ENCODE results near the gene WAS. TPM values are rescaled to one million over a fixed set of nuclear protein-coding genes. Genes with fewer than 3 reads are reported as not detected.
"Not testable (repeated sequence)": the region's sequence is repeated elsewhere in the genome, so short reads cannot be mapped to it uniquely, and the experiment has no call there.

WAS gene
- total RNA-seq, 1 experiment from 2014 or later: 0.43 TPM

DNA sequence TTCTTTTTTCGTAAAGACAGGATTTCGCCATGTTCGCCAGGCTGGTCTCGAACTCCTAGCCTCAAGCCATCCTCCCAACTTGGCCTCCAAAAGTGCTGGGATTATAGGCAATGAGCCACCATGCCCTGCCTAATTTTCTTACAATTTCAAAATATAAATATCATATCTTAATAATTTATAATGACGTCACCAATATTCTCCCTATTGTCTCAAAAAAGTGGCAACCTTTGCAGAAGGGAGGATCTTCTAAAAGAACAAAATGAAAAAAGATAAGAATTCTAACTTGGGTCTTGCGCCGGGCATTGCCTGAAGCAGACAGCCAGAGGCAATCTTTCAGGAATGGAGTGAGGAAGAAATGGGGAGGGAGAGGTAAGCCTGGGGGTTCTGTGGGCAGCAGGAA is 37.9 kb upstream of the WAS start:
- ChIA-PET POLR2A (no interaction called here), CTCF (no interaction called here)
- H3K4me1 Mint-ChIP-seq (ENCODE audit: low read depth, unreplicated experiment): peaks cover 6% of the 10 kb centered on the region
- H3K27ac Mint-ChIP-seq (ENCODE audit: unreplicated experiment): no peak overlapping the region
- Histone ChIP-seq H3K9me3 (no peaks in the 10 kb centered on the region), H3K4me3 (ENCODE audit: low read depth, low read length) (no peak overlapping the region), H3K27me3 (replicated peaks; ENCODE audit: control insufficient read depth, insufficient read depth, low read length) (no peaks in the 10 kb centered on the region), H3K4me1 (no peaks in the 10 kb centered on the region), H3K36me3 (ENCODE audit: control insufficient read depth, insufficient read depth, low read length) (no peaks in the 10 kb centered on the region)
- H3K36me3 Mint-ChIP-seq (ENCODE audit: insufficient read depth, unreplicated experiment): no peaks in the 10 kb centered on the region
- no peaks in the 10 kb centered on the region for H3K27me3 Mint-ChIP-seq (ENCODE audit: insufficient read depth, unreplicated experiment)
- H3K4me3 Mint-ChIP-seq (ENCODE audit: unreplicated experiment): no peak overlapping the region
- intact Hi-C loops (cut with micrococcal nuclease; ENCODE audit: unreplicated experiment): no loop called here
- no peaks in the 10 kb centered on the region for H3K9me3 Mint-ChIP-seq (ENCODE audit: unreplicated experiment)
- DNase-seq: no peak
- no TSS peak for BruUV-seq (replicated peaks)
- TF ChIP-seq, protein P1, sequence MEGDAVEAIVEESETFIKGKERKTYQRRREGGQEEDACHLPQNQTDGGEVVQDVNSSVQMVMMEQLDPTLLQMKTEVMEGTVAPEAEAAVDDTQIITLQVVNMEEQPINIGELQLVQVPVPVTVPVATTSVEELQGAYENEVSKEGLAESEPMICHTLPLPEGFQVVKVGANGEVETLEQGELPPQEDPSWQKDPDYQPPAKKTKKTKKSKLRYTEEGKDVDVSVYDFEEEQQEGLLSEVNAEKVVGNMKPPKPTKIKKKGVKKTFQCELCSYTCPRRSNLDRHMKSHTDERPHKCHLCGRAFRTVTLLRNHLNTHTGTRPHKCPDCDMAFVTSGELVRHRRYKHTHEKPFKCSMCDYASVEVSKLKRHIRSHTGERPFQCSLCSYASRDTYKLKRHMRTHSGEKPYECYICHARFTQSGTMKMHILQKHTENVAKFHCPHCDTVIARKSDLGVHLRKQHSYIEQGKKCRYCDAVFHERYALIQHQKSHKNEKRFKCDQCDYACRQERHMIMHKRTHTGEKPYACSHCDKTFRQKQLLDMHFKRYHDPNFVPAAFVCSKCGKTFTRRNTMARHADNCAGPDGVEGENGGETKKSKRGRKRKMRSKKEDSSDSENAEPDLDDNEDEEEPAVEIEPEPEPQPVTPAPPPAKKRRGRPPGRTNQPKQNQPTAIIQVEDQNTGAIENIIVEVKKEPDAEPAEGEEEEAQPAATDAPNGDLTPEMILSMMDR (IDR thresholded peaks at IDR 0.05; ENCODE audit: insufficient read depth in 1 of 2, low read depth in 1 of 2, low read length in 1 of 2, severe bottlenecking in 1 of 2, unreplicated experiment in 1 of 2): no peak

DNA sequence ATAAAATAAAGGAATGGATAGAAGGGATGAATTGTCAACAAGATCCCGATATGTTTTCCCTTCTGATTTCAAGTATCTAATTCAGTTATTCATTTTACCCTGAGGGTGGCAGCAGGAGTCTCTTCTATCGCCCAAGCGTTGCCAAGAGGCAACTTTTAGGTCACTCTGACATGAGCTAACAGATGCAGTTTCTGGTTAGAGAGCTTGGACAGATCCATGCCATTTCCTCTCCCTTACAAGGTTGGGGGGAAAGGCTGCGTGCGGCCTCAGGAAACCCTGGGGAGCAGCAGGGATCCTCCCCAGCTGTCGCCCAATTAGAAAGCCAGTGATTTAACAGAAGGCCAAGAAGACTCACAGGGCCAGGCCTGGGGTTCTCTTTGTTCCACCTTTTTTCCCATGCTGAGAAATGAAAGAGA is 35.3 kb upstream of the WAS start:
- H3K27me3 Mint-ChIP-seq (ENCODE audit: insufficient read depth, unreplicated experiment): no peaks in the 10 kb centered on the region
- peaks cover 6% of the 10 kb centered on the region for H3K4me1 Mint-ChIP-seq (ENCODE audit: low read depth, unreplicated experiment)
- no peaks in the 10 kb centered on the region for H3K36me3 Mint-ChIP-seq (ENCODE audit: insufficient read depth, unreplicated experiment)
- H3K9me3 ChIP-seq: no peaks in the 10 kb centered on the region
- no peaks in the 10 kb centered on the region for H3K36me3 ChIP-seq (ENCODE audit: control insufficient read depth, insufficient read depth, low read length)
- H3K4me3 ChIP-seq (ENCODE audit: low read depth, low read length): no peak overlapping the region
- CTCF ChIA-PET: interaction anchor here (0.6 to 1.0 kb wide), 5 partner anchors 28 to 298 kb away, joined by 3 to 8 read pairs (median 3); partner anchors contain the start of genes HDAC6 and SUV39H1
- BruUV-seq (replicated peaks): no TSS peak
- TF ChIP-seq, protein P1 (IDR thresholded peaks at IDR 0.05; ENCODE audit: insufficient read depth in 1 of 2, low read depth in 1 of 2, low read length in 1 of 2, severe bottlenecking in 1 of 2, unreplicated experiment in 1 of 2): no peak
- POLR2A ChIA-PET: interaction anchor here (0.9 kb wide), 1 partner anchor 28 kb away, joined by 4 read pairs; no protein-coding TSS in a partner anchor
- no peaks in the 10 kb centered on the region for H3K9me3 Mint-ChIP-seq (ENCODE audit: unreplicated experiment)
- no peak overlapping the region for H3K27ac Mint-ChIP-seq (ENCODE audit: unreplicated experiment)
- no peaks in the 10 kb centered on the region for H3K4me1 ChIP-seq
- intact Hi-C loops (cut with micrococcal nuclease; ENCODE audit: unreplicated experiment): loop anchor here (2.0 kb wide), 1 partner anchor 28 kb away; no protein-coding TSS in a partner anchor
- H3K4me3 Mint-ChIP-seq (ENCODE audit: unreplicated experiment): no peak overlapping the region
- no peaks in the 10 kb centered on the region for H3K27me3 ChIP-seq (replicated peaks; ENCODE audit: control insufficient read depth, insufficient read depth, low read length)
- peak in 1 of 2 experiments; percentile 20 for DNase-seq

DNA sequence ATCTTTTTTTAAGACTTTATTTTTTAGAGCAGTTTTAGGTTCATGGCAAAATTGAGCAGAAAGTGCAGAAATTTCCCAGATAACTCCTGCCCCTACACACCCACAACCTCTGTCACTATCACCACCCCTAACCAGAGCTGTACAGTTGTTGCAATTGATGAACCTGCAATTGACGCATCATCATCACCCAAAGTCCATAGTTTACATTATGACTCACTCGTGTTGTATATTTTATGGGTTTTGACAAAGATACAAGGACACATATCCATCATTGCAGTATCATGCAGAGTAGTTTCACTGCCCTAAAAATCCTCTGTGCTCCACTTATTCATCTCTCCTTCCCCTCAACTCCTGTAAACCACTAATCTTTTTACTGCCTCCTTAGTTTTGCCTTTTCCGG is 34.5 kb upstream of the WAS start:
- Histone ChIP-seq H3K9me3 (no peaks in the 10 kb centered on the region), H3K4me1 (no peaks in the 10 kb centered on the region), H3K4me3 (ENCODE audit: low read depth, low read length) (no peak overlapping the region), H3K27me3 (replicated peaks; ENCODE audit: control insufficient read depth, insufficient read depth, low read length) (no peaks in the 10 kb centered on the region), H3K36me3 (ENCODE audit: control insufficient read depth, insufficient read depth, low read length) (no peaks in the 10 kb centered on the region)
- TF ChIP-seq, protein P1 (IDR thresholded peaks at IDR 0.05; ENCODE audit: insufficient read depth in 1 of 2, low read depth in 1 of 2, low read length in 1 of 2, severe bottlenecking in 1 of 2, unreplicated experiment in 1 of 2): no peak
- Mint-ChIP-seq H3K9me3 (ENCODE audit: unreplicated experiment) (no peaks in the 10 kb centered on the region), H3K36me3 (ENCODE audit: insufficient read depth, unreplicated experiment) (no peaks in the 10 kb centered on the region), H3K27ac (ENCODE audit: unreplicated experiment) (no peak overlapping the region), H3K4me3 (ENCODE audit: unreplicated experiment) (no peak overlapping the region), H3K27me3 (ENCODE audit: insufficient read depth, unreplicated experiment) (peaks cover 3% of the 10 kb centered on the region), H3K4me1 (ENCODE audit: low read depth, unreplicated experiment) (peaks cover 6% of the 10 kb centered on the region)
- intact Hi-C loops (cut with micrococcal nuclease; ENCODE audit: unreplicated experiment): loop anchor here (2.0 kb wide), 1 partner anchor 28 kb away; no protein-coding TSS in a partner anchor
- POLR2A ChIA-PET: interaction anchor here (0.9 kb wide), 1 partner anchor 27 kb away, joined by 4 read pairs; no protein-coding TSS in a partner anchor
- DNase-seq: no peak
- no TSS peak for BruUV-seq (replicated peaks)
- CTCF ChIA-PET: interaction anchor here (1.0 kb wide), 1 partner anchor 185 kb away, joined by 3 read pairs; no protein-coding TSS in a partner anchor

DNA sequence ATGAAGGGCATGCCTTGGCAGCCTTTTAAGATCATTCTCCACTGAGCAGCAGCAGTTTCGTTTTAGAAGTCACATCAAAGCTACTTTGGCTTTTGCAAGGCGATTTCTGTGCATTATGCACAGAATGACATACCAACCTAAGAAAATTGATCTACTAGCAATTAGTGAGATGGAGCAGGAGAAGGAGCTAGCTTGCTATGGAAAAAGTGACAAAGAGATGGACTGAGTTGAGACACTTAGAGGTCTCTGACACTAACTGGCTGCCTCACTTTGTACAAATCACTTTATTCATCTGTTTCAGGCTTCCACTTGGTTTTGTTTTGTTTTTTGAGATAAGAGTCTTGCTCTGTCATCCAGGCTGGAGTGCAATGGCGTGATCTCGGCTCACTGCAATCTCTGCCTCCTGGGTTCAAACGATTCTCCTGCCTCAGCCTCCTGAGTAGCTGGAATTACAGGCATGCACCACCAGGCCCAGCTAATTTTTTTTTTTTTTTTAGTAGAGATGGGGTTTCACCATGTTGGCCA is 31.5 kb upstream of the WAS start:
- H3K4me1 ChIP-seq; H3K36me3 ChIP-seq (ENCODE audit: control insufficient read depth, insufficient read depth, low read length); H3K27ac Mint-ChIP-seq (ENCODE audit: unreplicated experiment); H3K27me3 Mint-ChIP-seq (ENCODE audit: insufficient read depth, unreplicated experiment); H3K4me1 Mint-ChIP-seq (ENCODE audit: low read depth, unreplicated experiment); H3K36me3 Mint-ChIP-seq (ENCODE audit: insufficient read depth, unreplicated experiment); H3K4me3 Mint-ChIP-seq (ENCODE audit: unreplicated experiment); H3K9me3 ChIP-seq; CTCF ChIA-PET; BruUV-seq (replicated peaks); H3K4me3 ChIP-seq (ENCODE audit: low read depth, low read length); intact Hi-C loops (cut with micrococcal nuclease; ENCODE audit: unreplicated experiment); POLR2A ChIA-PET; H3K27me3 ChIP-seq (replicated peaks; ENCODE audit: control insufficient read depth, insufficient read depth, low read length); DNase-seq; H3K9me3 Mint-ChIP-seq (ENCODE audit: unreplicated experiment): not testable (repeated sequence)

DNA sequence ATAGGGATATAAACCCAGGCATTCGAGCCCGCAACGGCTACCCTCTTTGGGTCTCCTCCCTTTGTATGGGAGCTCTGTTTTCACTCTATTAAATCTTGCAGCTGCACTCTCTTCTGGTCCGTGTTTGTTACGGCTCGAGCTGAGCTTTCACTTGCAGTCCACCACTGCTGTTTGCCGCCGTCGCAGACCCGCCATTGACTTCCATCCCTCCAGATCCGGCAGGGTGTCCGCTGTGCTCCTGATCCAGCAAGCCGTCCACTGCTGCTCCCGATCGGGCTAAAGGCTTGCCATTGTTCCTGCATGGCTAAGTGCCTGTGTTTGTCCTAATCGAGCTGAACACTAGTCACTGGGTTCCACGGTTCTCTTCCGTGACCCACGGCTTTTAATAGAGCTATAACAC is 28.9 kb upstream of the WAS start:
- H3K4me1 ChIP-seq; CTCF ChIA-PET; H3K36me3 ChIP-seq (ENCODE audit: control insufficient read depth, insufficient read depth, low read length); DNase-seq; H3K27me3 Mint-ChIP-seq (ENCODE audit: insufficient read depth, unreplicated experiment); POLR2A ChIA-PET; H3K27ac Mint-ChIP-seq (ENCODE audit: unreplicated experiment); H3K4me3 Mint-ChIP-seq (ENCODE audit: unreplicated experiment); H3K27me3 ChIP-seq (replicated peaks; ENCODE audit: control insufficient read depth, insufficient read depth, low read length); H3K4me1 Mint-ChIP-seq (ENCODE audit: low read depth, unreplicated experiment); H3K9me3 ChIP-seq; H3K36me3 Mint-ChIP-seq (ENCODE audit: insufficient read depth, unreplicated experiment); BruUV-seq (replicated peaks); H3K9me3 Mint-ChIP-seq (ENCODE audit: unreplicated experiment); H3K4me3 ChIP-seq (ENCODE audit: low read depth, low read length); intact Hi-C loops (cut with micrococcal nuclease; ENCODE audit: unreplicated experiment): not testable (repeated sequence)

Data from Caco-2 (cell line).